Sigmoid colon (tissue), 4 donors: ENCODE measurements around the gene POU6F2.

Experiments used
- EP300 ChIP-seq, 4 donors: sonication (generic); formaldehyde crosslinking; IDR thresholded peaks; one replicate each; pipeline ENCODE4 v1.6.1; 2017; ENCODE audit warnings: antibody characterized with exemption in 4 of 4
- POLR2A ChIP-seq, 2 donors: fragments of 450-650 bp; IDR thresholded peaks; one replicate each; pipeline ENCODE4 v1.6.1; 2016; ENCODE audit warnings: antibody characterized with exemption in 2 of 2, mild to moderate bottlenecking in 2 of 2, moderate library complexity in 2 of 2
- POLR2AphosphoS5 ChIP-seq, 4 donors: sonication (generic); formaldehyde crosslinking; IDR thresholded peaks; one replicate each; pipeline ENCODE4 v1.6.1; 2017; ENCODE audit warnings: antibody characterized with exemption in 4 of 4
- TF ChIP-seq, protein P1 (sequence below), 4 experiments: fragments of 450-650 bp in 3 of 4; fragments of 200-600 bp in 1 of 4; IDR thresholded peaks; one replicate each; pipeline ENCODE4 v1.5.1; 2016 to 2019; ENCODE audit warnings: antibody characterized with exemption in 4 of 4, mild to moderate bottlenecking in 3 of 4, moderate library complexity in 2 of 4

DNA sequence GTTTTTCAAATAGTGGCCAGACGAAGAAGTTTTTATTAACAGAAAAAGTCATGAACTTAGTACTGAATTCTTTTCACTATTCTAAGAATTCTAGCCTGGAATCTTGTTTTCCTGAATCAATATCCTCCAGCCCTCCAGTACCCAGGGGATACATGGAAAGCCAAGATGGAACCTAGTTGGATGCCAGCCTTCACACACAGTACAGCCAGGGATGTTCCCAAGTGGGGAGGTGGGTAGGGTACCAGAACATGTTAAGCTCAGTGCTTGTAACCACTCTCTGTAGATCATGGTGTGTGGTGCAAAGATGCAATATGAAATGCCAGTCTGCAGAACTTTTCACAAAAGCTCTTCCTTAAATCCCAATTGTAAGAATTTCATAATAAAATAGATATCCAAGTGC, 128.0 kb downstream of the POU6F2 start:
- TF ChIP-seq, protein P1, sequence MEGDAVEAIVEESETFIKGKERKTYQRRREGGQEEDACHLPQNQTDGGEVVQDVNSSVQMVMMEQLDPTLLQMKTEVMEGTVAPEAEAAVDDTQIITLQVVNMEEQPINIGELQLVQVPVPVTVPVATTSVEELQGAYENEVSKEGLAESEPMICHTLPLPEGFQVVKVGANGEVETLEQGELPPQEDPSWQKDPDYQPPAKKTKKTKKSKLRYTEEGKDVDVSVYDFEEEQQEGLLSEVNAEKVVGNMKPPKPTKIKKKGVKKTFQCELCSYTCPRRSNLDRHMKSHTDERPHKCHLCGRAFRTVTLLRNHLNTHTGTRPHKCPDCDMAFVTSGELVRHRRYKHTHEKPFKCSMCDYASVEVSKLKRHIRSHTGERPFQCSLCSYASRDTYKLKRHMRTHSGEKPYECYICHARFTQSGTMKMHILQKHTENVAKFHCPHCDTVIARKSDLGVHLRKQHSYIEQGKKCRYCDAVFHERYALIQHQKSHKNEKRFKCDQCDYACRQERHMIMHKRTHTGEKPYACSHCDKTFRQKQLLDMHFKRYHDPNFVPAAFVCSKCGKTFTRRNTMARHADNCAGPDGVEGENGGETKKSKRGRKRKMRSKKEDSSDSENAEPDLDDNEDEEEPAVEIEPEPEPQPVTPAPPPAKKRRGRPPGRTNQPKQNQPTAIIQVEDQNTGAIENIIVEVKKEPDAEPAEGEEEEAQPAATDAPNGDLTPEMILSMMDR (IDR thresholded peaks at IDR 0.05) = no peak
- TF ChIP-seq POLR2A (IDR thresholded peaks at IDR 0.05) = no peak
- TF ChIP-seq EP300 (IDR thresholded peaks at IDR 0.05) = no peak
- no peak for TF ChIP-seq POLR2AphosphoS5 (IDR thresholded peaks at IDR 0.05)
